Inflammatory macrophage treated with lipopolysaccharide for 4 hours (primary cell): Measurements from ENCODE around the gene AMFR.
"Not testable (repeated sequence)": the region's sequence is repeated elsewhere in the genome, so short reads cannot be mapped to it uniquely, and the experiment has no call there.

Source experiments
- DNase-seq: peaks from one replicate; pipeline ENCODE4 v3.0.0-alpha.2; 2020

AMFR gene

DNA sequence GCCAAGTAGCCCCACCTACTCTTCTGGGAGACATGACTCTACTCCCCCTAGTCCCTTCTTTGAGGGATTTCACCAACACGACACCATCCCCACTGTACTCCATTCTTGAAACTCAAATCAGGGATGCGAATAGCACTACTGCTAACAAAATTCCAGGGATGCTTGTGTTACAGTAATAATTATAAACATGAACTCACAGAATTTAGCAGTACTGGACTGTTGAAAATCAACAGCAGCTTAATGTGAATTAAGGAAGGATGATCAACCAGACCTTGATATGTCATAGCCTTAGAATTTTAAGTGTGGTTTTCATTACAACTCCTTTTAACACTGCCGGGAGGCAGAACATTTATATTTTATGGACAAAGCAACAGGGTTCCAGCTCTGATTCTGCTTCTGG lies 37.9 kb downstream of the AMFR start:
- no peak for DNase-seq

- no peak for DNase-seq
Observed at GRCh38 chr16:56384074-56384721, 41.1 kb downstream of the AMFR start.

DNA sequence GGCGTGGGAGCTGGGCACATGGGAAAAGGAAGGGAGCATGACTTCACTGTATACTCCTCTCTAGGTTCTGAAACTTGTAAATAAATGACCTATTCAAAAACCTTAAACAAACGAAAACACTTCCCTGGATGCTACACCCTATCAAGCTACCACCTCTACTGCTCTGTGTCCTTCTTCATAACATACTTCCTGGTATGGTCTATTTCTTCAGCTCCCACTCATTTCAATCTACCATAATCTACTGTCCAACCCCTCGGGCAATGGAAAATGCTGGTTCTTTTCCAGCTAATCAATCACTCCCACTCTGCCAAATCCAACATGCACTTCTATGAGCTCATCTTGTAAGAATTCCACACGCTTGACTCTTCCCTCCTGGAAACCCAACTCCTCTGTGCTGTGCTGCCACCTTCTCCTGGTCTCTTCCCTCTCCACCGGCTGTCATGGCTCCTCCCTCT lies 42.4 kb downstream of the AMFR start:
- DNase-seq: no peak

DNA sequence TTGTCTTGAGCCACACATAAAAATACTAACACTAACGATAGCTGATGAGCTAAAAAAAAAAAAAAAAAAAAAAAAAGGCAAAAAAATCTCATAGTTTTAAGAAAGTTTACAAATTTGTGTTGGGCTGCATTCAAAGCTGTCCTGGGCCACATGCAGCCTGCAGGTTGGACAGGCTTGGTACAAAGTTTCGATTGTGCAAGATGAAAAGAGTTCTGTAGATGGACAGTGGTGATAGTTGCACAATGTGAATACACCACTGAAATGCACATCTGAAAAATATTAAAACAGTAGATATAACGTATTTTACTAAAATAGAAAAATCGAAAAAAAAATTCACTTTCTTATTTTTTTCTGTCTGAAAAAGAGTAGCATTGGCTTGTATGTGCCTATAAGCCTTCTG lies 42.9 kb downstream of the AMFR start:
- DNase-seq: no peak

GRCh38 chr16:56380778-56381485 lies 44.4 kb downstream of the AMFR start:
- peak; percentile 57 for DNase-seq

GRCh38 chr16:56379044-56379443 lies 46.3 kb downstream of the AMFR start:
- DNase-seq: not testable (repeated sequence)

DNA sequence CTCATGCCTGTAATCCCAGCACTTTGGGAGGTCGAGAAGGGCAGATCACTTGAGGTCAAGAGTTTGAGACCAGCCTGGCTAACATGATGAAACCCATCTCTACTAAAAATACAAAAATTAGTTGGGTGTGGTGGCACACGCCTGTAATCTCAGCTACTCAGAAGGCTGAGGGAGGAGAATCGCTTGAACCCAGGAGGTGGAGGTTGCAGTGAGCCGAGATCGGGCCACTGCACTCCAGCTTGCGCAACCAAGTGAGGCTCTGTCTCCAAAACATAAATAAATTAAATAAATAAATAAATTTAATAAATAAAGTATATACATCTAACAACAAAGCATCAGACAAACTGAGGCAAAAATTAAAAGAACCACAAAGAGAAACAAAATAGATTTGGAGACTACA lies 49.6 kb downstream of the AMFR start:
- not testable (repeated sequence) for DNase-seq

DNA sequence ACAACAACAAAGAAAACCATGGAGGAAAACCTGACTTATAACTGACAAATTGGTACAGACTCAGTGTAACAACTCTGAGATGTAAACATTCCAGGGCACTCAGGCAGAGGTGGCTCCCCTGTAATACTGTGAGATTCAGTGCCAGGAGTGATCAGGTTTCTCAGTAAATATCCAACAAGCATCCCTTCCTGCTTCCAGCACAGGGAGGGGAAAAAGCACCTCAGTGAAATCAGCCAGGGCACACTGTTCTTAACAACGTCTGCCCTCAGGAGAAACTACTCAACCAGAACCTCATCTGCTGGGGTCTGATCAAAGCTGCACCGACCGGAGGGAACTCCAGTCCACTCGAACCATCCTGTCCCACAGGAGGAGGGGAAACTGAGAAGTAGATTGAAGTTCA lies 52.3 kb downstream of the AMFR start:
- no peak for DNase-seq

DNA sequence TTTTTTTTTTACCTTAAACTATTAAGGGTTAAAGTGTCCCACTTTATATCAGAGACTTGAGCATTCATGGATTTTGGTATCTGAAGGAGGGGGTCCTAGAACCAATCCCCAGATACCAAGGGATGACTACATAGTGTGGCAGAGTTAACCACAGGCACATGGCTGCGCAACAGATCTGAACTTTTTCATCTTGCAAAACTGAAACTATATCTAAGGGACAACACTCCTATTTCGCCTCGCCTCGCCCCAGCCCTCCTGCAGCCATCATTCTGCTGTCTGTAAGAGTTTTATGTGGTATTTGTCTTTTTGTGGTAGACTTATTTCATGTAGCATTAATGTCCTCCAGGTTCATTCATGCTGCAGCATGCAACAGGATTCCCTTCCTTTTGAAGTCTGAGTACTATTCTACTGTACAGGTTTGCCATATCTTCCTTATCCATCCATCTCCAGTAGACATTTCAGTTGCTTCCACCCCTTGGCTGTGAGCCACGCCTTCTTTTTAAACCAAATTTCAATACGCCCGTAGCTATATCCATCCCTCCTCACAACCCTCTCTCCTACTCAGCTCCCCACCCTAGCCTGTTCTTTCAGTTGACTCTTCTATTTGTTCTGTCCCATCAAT lies 53.2 kb downstream of the AMFR start:
- no peak for DNase-seq

DNA sequence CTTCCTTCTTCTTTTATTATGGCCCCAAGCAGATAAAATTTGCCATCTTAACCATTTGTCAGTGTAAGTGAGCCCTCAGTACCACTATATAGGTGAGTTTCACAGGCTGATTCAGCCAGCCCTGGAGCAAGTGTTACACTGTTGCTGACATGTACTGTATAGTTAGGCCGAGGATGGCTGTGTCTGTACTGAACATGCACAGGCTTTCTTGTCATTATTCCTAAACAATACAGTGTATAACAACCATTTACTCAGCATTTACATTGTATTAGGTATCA lies 53.7 kb downstream of the AMFR start:
- DNase-seq: no peak

GRCh38 chr16:56370875-56371659 lies 54.3 kb downstream of the AMFR start:
- no peak for DNase-seq

- DNase-seq: no peak
Observed at GRCh38 chr16:56370185-56370874, 55.0 kb downstream of the AMFR start.

GRCh38 chr16:56369202-56369601 lies 56.1 kb downstream of the AMFR start:
- DNase-seq: no peak

DNA sequence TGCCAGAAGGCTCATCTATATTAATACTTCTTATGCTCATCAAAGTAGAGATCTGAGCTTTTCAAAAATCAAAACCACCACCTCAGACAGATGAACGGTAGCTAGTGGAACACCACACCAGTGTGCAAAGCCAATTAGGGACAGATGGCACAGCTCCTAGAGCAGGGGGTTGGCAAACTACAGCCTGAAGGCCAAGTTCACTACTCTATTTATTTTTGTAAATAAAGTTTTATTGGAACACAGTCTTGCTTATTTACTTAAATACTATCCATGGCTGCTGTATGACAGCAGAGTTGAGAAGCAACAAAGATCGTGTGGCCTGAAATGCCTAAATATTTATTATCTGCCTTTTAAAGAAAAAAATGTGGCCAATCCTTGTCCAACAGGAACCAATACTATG lies 56.8 kb downstream of the AMFR start:
- no peak for DNase-seq

- DNase-seq: no peak
Observed at GRCh38 chr16:56367764-56368163, 57.6 kb downstream of the AMFR start.

- no peak for DNase-seq
Observed at GRCh38 chr16:56366945-56367344, 58.4 kb downstream of the AMFR start.

DNA sequence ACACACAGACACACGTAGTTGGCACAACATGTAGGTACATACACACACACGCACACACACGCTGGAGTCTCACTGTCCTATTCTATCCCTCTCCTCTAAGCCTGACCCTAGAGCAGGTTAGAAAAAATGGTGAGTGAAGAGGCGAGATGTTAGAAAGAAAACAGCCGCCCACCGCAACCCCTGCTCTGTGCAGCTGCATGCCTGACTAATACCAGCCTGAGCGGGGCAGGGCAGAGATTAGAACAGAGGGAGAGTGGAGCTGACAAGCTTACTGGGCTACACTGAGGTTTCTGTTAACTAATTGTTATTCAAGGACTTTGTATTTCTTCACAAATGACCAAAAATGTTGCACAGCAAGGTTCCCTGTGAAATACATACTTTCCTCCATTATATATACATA lies 59.8 kb downstream of the AMFR start:
- no peak for DNase-seq

DNA sequence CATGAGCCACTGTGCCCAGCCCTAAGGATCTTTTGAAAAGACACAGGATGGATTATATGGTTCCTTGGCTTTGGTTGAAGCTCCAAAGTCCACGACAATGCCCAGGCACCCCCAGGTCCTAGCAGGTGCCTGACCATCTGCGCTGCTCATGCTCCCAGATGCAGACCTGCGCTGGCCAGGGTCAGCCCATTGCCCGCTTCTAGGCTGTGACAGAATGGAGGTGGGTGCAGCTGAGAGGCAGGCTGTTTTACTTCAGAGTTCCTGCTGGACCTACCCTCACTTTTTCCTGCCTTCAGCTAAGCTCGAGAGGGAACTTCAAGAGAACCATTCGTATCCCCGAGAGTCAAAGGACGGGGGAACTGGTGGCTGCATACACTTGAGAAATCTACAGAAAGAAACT lies 60.5 kb downstream of the AMFR start:
- no peak for DNase-seq

DNA sequence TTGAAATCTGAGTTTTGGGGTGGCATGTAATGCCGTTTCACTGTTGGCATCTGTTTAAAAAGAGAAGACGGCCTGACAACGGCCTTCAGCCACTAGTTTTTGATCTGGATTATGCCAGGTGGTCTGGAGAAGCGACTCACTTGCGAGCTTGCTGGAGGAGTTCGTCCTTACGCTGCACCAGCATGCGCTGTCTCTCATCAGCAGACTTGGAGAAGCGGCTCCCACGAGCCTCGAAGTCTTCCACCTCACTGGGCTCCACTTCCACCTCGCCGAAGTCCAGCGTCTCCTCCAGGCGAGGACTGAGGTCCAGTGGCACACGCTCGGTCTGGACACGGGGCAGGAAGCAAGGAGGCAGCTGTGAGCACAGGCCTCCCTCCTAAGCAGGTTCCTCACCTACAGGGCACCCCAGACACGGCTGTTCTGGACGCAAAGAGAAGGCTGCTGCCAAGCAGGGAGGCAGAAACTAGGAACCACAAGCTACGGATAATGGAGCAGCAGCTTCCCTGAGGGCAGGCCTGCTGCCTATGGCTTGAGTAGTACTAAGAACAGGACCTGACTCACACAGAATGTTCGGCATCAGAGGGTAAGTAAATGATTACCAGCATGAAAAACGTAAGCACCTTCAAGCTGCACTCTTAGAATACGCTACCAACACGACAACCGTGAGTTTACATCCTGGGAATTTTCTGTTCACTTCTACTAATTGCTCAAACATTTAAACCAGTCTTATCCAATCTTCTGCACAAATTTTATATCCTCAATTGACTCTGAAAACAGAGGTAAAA lies 61.4 kb downstream of the AMFR start:
- no peak for DNase-seq

- no peak for DNase-seq
Observed at GRCh38 chr16:56363181-56363716, 62.1 kb downstream of the AMFR start.

DNA sequence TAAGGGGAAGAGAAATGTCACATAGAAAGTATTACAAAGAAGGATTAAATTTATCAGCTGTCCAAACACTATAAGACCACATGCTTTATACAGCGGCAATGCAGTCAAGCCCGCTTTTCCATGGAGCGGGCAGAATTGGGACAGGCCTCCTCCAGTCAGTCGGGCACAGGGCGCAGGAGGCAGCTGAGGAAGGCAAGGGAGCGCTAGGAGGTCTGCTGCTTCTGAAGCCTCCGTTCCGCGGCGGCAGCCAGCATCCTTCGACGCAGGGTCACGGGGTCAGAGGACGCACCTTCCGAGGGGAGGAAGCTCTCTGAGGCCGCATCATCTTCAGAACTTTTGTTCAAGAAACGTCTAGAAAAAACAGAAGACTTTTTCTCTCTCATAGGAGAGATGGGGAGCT lies 62.6 kb downstream of the AMFR start:
- DNase-seq: no peak

DNA sequence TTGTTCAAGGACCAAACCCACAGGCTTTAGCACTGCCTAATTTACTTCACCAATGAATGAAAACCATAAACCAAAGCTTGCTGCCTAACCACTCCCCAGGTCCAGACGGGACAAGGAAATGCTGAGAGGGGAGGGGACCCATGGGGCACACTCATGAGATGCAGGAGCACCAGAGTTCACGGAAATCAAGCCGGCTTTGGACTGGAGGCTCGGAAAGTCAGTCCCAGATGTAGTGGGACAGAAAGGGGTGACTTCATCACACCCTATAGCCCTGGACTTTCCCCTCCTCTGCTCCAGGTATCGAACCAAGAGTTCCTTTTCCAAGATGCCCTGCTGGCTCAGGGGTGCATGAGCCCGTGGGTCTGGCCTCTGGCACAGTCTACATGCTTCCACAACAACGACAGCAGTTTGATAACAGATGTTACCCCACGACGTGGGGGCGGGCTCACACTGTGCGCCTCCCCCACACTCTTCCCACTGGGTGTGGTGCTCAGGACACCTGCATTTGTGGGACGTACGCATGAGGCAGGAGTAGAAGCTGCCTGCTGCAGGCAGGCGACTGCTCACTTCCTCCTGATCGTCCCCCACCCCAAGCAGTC lies 63.2 kb downstream of the AMFR start:
- no peak for DNase-seq
